Stimulated activated naive CD8-positive, alpha-beta T cell treated with anti-CD3 and anti-CD28 coated beads, Interleukin-15, Interleukin-2, amounts not matched to agents 100 ng/mL and 50 ng/mL, for 24 hours (primary cell): ENCODE results near the gene RRP1.
A peak's percentile ranks its signal among the peaks of the same experiment; 100 is the strongest.

Experiments used
- H3K27ac Mint-ChIP-seq: one replicate; pipeline ENCODE4 v1.8.0; 2021; ENCODE audit warnings: mild to moderate bottlenecking, mixed read lengths
- H3K27me3 Mint-ChIP-seq: one replicate; pipeline ENCODE4 v1.8.0; 2021; ENCODE audit warnings: mixed read lengths
- H3K36me3 Mint-ChIP-seq: one replicate; pipeline ENCODE4 v1.8.0; 2021; ENCODE audit warnings: low read depth, mixed read lengths
- H3K4me1 Mint-ChIP-seq: one replicate; pipeline ENCODE4 v1.8.0; 2021; ENCODE audit warnings: low read depth, mixed read lengths
- H3K4me3 Mint-ChIP-seq: one replicate; pipeline ENCODE4 v1.8.0; 2021; ENCODE audit warnings: mild to moderate bottlenecking, mixed read lengths
- H3K9me3 Mint-ChIP-seq: one replicate; pipeline ENCODE4 v1.8.0; 2021; ENCODE audit warnings: mixed read lengths

RRP1 gene

DNA sequence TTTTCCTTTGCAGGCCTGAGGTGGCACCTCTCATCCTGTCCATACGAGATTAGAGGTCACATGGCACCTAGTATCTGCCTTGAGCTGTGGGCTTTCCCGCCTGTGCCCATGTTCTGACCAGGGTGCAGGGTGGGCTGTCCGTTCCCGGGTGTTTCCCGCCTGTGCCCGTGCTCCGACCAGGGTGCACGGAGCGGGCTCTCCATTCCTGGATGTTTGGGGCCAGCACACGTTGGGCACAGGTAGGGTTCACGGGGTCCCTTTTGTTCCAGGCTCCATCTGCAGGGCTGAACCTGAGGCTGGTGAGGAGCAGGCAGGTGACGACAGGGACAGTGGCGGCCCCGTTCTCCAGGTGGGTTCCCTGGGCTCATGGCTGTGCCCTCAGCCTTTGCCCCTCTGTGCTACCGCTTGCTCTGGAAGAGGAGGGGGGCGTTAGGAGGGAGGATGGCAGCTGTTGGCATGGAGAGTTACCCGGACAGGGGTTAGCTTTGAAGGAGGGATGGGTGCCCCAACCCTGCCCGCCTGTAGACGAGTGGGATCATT lies 10.0 kb downstream of the RRP1 start:
- Mint-ChIP-seq H3K9me3 (no peaks in the 10 kb centered on the region), H3K36me3 (peaks cover 86% of the 10 kb centered on the region), H3K4me3 (no peak overlapping the region), H3K27ac (no peak overlapping the region), H3K4me1 (peaks cover 3% of the 10 kb centered on the region), H3K27me3 (no peaks in the 10 kb centered on the region)

DNA sequence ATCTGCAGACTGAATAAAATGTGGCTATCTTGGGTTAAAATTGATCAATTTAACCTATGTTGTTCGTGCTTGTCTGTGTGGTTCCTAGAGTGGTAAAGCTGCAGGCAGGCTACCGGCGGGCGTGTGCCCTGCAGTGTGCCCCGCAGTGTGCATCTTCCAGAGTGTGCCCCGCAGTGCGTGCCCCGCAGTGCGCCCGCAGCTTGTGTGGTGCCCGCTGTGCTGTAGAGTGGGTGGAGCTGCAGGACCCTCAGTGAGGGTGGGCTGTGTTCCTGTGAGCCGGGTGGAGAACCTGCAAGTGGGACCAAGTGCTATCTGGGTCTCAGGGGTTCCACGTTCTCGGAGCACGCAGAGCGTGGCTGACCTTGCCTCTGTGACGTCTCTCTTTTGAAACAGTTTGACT lies 10.7 kb downstream of the RRP1 start:
- peaks cover 79% of the 10 kb centered on the region for H3K36me3 Mint-ChIP-seq
- H3K9me3 Mint-ChIP-seq: no peaks in the 10 kb centered on the region
- no peak overlapping the region for H3K27ac Mint-ChIP-seq
- H3K4me3 Mint-ChIP-seq: no peak overlapping the region
- H3K27me3 Mint-ChIP-seq: no peaks in the 10 kb centered on the region
- peaks cover 3% of the 10 kb centered on the region for H3K4me1 Mint-ChIP-seq

DNA sequence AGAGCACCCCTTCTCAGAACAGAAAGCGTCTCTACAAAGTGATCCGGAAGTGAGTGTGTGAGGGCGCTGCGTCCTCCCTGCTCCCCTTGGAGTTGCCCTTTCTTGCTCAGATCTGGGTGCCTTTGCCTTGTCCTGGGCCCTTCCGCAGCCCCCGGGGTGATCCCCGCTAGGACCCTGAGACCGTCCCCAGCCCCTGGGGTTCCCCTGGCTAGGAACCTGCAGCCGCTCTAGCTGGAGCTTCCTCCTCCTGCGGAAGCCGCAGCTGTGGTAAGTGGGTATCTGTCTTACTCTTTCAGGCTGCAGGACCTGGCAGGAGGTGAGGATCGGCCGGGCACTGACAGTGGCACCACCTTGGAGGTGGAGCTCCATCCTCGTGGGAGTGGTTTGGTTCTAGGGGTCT lies 11.2 kb downstream of the RRP1 start:
- peaks cover 76% of the 10 kb centered on the region for H3K36me3 Mint-ChIP-seq

DNA sequence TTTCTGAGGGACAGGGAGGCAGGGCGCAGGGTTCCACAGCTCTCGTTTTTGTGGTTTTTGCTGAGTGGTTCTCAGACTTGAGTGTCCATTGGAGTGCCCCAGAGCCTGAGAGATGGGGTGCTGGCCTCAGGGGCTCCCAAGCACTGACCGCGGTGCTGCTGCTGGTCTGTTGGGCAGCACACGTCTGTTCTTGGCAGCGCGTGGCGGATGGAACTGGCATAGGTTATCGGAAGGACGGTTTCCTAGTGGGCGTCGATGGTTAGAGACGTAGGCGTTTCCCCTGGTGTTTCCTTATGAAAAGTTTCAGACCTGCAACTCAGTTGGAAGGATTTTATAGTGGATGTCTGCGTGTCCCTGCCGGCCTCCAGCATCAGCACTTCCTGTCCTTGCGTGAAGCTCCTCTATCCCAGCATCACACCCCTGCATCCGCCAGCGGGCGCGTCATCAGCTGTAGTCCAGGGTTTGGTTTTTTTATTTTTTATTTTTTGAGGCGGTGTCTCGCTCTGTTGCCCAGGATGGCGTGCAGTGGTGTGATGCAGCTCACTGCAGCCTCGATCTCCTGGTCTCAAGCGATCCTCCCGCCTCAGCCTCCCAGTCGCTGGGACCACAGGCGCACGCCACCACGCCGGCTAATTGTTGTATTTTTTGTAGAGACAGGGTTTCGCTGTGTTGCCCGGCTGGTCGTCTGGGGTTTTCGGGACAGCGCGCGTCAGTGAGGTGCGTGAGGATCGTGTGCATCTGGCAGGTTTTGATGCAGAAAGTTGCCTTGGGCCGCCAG lies 11.8 kb downstream of the RRP1 start:
- Mint-ChIP-seq H3K4me1 (peaks cover 10% of the 10 kb centered on the region), H3K27ac (no peak overlapping the region), H3K9me3 (no peaks in the 10 kb centered on the region), H3K36me3 (peaks cover 76% of the 10 kb centered on the region), H3K4me3 (no peak overlapping the region), H3K27me3 (no peaks in the 10 kb centered on the region)

More for the DNA sequence above, 11.2 kb downstream of the RRP1 start:
- Mint-ChIP-seq H3K4me3 (no peak overlapping the region), H3K9me3 (no peaks in the 10 kb centered on the region), H3K27ac (no peak overlapping the region), H3K4me1 (peaks cover 4% of the 10 kb centered on the region), H3K27me3 (no peaks in the 10 kb centered on the region)

DNA sequence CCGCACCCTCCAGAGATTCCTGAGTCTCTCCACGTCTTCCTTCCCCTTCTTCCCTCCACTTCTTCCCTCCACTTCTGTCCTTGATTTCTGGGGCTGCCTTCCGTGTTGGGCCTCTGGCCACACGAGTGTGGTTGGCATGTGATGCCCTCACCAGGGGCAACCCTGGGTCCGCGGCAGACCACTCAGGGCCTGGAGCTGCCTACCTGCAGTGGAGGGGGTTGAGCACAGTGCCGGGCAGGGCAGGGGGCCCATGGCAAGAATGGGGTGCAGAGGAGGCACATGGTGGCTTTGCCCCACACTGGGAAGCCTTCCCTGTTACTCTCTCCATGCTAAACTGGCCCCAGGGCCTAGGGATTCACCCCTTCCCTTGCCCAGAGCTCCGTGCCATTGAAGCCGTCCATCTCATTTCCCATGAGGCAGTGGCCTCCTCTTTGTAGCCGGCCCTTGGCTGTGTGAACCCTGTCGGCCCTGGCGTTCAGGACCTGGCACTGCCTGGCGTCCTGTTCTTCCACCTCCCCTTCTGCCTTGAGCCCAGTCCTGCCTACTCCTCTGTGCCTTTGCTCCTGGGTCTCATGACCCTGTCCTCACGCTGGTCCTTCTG lies 13.4 kb downstream of the RRP1 start:
- H3K36me3 Mint-ChIP-seq: peaks cover 63% of the 10 kb centered on the region
- H3K27me3 Mint-ChIP-seq: no peaks in the 10 kb centered on the region
- H3K27ac Mint-ChIP-seq: no peak overlapping the region
- H3K4me1 Mint-ChIP-seq: peaks cover 19% of the 10 kb centered on the region
- no peak overlapping the region for H3K4me3 Mint-ChIP-seq
- no peaks in the 10 kb centered on the region for H3K9me3 Mint-ChIP-seq

DNA sequence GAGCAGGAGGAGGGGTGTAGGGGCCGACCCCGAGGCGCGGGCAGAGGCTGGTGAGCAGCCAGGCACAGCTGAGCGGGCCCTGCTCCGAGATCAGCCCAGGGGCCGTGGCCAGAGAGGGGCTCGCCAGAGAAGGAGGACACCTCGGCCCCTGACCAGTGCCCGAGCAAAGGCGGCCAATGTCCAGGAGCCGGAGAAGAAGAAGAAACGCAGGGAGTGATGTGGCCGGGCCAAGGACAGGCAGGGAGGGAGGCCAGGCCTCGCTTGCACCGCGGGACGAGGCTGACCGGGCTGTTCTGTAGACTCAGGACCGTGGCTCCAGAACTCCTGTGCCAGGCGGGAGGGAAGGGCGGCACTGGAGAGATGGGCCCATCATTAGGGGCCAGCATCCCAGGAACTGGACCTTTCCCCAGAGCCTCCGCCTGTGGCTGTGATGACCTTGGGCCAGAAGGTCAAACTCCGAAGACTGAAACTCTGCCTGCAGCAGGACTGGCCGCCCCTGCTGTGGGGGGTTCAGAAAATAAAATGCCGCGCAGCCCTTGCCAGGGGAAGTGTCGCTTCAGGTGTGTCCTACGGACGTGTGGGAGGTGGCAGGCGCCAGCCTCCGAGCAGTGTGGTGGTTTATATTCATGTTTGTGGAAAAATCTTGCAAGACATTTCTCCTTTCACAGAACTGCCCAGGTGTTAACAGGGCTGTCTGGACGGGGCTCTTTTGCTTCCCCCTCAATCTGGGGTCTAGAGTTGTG lies 14.4 kb downstream of the RRP1 start:
- H3K4me1 Mint-ChIP-seq: peaks cover 19% of the 10 kb centered on the region
- H3K9me3 Mint-ChIP-seq: no peaks in the 10 kb centered on the region
- no peaks in the 10 kb centered on the region for H3K27me3 Mint-ChIP-seq
- H3K4me3 Mint-ChIP-seq: no peak overlapping the region
- H3K27ac Mint-ChIP-seq: no peak overlapping the region
- peaks cover 54% of the 10 kb centered on the region for H3K36me3 Mint-ChIP-seq

DNA sequence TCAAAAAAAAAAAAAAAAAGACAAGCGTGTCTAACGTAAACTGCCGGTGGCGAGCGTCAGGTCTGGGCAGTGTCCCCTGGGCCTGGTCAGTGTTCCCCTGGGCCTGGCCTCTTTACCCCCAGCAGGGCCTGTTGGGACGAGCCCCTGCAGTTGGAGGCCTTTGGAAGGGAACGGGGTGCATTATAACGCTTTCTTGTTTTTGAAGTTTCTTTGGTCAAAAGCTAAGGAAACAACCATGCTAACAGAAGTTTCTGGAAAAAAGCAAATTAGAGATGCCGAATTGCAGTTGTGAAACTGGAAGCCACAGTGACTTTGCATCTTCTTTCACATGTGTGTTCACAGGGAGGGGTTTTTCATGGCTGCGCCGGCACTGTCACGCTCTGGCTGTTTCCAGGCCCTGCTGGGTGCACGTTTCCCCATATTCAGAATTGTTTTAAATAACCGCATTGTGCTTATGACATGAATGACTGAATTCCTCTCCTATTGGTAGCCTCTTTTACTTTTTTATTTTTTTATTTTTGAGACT lies 16.0 kb downstream of the RRP1 start:
- no peaks in the 10 kb centered on the region for H3K27me3 Mint-ChIP-seq
- H3K4me1 Mint-ChIP-seq: peaks cover 19% of the 10 kb centered on the region
- H3K36me3 Mint-ChIP-seq: peaks cover 45% of the 10 kb centered on the region
- no peak overlapping the region for H3K4me3 Mint-ChIP-seq
- peak overlapping the region; percentile 85 for H3K27ac Mint-ChIP-seq
- no peaks in the 10 kb centered on the region for H3K9me3 Mint-ChIP-seq

DNA sequence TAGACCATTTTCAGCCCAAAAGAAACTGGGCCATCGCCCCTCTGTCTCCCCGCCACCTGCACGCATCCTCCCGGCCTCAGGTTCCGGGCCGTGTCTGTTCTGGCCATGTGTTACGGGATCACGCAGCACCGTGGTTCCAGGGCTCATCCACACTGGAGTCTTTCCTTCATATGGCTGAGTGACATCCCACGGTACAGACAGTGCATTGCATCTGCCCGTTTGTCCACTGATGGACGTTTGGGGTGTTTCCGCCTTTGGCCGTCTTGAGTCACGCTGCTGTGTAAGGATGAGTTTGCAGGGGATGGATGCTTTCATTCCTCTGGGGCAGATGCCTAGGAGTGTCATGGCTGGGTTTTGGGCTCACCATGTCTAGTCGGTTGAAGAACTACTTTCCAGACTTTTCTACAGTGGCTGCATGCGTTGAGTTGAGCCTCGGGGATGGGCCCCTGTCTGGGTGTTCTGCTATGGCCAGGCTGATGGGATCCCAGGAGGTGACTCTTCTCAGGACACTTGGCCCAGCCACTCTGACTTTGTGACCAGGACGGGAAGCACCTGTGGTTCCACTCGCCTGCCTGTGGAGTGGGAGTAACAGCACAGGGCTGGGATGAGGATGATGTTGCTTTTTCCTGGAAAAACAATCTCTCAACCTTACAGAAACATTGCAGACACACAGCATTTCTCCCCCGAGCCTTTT lies 16.8 kb downstream of the RRP1 start:
- Mint-ChIP-seq H3K36me3 (peaks cover 37% of the 10 kb centered on the region), H3K27ac (peak overlapping the region; percentile 85), H3K9me3 (no peaks in the 10 kb centered on the region), H3K4me3 (no peak overlapping the region), H3K4me1 (peaks cover 24% of the 10 kb centered on the region), H3K27me3 (no peaks in the 10 kb centered on the region)

DNA sequence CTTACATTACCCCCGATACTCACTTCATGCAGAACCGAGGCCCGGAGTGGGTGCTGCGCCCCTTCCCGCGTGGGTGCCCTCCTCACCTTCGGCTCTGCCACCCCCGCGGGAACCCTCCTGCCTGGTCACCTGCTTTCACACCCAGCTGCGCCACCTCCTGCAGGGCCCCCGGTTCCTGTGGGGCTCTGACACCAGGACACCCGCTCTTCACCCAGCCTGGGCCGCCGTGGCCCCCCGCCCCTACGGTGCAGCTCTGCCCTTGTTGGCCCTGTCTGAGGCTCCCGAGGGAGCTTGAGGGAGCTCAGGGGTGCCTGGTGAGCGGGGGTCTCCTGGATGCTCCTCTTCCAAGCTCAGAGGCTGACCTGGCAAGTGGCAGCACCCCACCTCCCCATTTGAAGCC lies 19.0 kb downstream of the RRP1 start:
- no peaks in the 10 kb centered on the region for H3K9me3 Mint-ChIP-seq
- peaks cover 16% of the 10 kb centered on the region for H3K36me3 Mint-ChIP-seq
- H3K4me3 Mint-ChIP-seq: no peak overlapping the region
- no peak overlapping the region for H3K27ac Mint-ChIP-seq
- no peaks in the 10 kb centered on the region for H3K27me3 Mint-ChIP-seq
- H3K4me1 Mint-ChIP-seq: peaks cover 22% of the 10 kb centered on the region

DNA sequence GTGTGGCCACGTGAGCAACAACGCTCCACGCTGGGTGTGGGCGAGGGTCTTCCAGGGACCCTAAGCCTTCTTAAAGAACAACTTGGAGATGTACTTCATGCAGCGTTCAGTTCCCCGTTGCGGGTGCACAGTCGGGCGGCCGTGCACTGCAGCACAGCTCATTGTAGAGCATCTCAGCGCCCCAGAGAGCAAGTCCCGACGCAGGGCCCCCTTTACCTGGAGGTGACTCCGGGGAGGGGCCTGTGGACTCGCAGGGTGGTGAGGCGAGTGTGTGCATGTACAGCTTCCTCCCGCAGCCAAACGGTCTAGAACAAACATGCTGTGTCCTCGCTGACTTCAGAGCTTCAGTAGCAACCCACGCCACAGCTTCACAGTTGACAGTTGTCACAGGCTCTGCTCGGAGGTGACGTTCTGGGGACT lies 19.5 kb downstream of the RRP1 start:
- Mint-ChIP-seq H3K27ac (no peak overlapping the region), H3K27me3 (no peaks in the 10 kb centered on the region), H3K9me3 (no peaks in the 10 kb centered on the region), H3K4me3 (no peak overlapping the region), H3K36me3 (peaks cover 12% of the 10 kb centered on the region), H3K4me1 (peaks cover 22% of the 10 kb centered on the region)

DNA sequence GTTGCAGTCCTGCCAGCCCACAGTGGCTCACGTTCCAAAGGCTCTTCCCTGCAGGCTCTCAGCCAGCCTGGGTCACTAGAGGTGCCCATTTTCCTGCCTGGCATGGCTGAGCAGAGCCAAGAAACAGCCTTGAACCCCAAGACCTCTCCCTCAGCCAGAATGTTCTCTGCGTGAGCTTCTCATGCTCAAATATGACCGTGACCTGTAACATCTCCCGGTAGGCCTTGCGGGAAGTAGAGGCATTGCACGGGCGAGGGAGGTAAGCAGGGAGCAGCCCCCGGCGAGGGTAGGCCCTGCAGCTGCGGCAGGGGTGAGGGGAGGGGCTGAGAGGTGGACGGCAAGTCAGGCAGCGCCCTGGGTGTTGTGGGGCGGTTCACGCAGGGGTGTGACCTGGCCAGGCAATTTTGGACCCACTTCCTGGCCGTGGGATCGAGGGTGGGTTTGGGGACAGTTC lies 20.0 kb downstream of the RRP1 start:
- no peak overlapping the region for H3K27ac Mint-ChIP-seq
- H3K36me3 Mint-ChIP-seq: peaks cover 9% of the 10 kb centered on the region
- no peaks in the 10 kb centered on the region for H3K27me3 Mint-ChIP-seq
- H3K9me3 Mint-ChIP-seq: no peaks in the 10 kb centered on the region
- peaks cover 22% of the 10 kb centered on the region for H3K4me1 Mint-ChIP-seq
- no peak overlapping the region for H3K4me3 Mint-ChIP-seq

DNA sequence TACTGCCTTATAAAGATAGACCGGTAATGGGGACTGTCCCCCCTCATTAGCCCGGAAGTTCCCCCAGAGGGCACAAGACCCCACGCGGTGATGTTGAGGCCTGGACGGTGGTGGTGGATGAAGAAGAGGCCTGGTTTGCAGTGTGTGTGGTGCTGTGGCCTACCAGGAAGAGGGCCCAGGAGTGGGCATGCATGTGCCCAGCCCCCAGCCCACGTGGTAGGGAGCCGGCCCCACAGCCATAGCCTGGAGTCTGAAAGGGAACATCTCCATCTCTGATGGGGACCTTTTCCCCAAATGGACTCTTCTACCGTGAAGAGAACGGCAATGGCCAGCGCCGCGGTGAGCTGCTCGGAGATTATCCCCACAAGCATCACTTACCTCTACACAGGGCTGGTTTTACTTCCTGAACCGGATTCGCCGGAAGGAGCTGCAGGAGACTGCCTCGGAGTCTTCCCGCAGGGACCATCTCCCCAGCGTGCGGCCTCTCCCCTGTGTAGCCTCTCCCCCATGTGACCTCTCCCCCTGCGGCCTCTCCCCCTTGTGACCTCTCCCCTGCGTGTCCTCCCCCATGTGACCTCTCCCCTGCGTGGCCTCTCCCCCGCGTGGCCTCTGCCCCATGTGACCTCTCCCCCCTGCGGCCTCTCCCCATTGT lies 20.6 kb downstream of the RRP1 start:
- Mint-ChIP-seq H3K27ac (no peak overlapping the region), H3K27me3 (no peaks in the 10 kb centered on the region), H3K36me3 (peaks cover 9% of the 10 kb centered on the region), H3K4me3 (no peak overlapping the region), H3K4me1 (peaks cover 25% of the 10 kb centered on the region), H3K9me3 (no peaks in the 10 kb centered on the region)

DNA sequence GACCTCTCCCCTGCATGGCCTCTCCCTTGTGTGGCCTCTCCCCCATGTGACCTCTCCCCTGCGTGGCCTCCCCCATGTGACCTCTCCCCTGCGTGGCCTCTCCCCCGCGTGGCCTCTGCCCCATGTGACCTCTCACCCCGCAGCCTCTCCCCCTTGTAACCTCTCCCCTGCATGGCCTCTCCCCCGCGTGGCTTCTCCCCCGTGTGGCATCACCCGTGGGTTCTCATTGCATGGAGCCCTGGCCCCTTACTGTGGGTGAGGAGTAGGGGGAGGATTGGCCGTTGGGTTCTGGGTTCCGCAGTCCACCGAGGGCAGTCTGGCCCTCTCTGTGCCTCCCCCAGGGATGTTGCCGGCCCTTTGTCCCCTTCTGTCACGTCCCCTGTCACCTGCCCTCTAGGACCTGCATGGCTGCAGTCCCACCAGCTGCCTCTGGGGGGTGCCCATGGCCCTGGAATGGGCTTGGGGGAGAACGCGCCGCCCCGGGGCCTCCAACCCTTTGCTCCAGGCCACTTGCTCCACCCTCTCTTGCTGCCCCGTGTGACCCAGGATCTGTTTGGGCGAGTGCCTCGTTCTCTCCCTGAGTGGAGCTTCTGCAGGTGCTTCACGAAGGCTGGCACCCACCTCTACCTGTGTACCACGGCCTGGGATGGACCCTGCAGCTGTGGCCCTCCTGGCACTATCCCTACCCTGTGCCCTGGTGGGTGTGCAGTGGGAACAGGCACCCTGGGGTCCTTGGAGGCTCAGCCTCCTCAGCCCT lies 21.3 kb downstream of the RRP1 start:
- peaks cover 23% of the 10 kb centered on the region for H3K4me1 Mint-ChIP-seq
- no peak overlapping the region for H3K27ac Mint-ChIP-seq
- peaks cover 7% of the 10 kb centered on the region for H3K36me3 Mint-ChIP-seq
- H3K27me3 Mint-ChIP-seq: no peaks in the 10 kb centered on the region
- H3K4me3 Mint-ChIP-seq: no peak overlapping the region
- H3K9me3 Mint-ChIP-seq: no peaks in the 10 kb centered on the region
